ENCODE data around the gene ZDHHC6. TPM values are rescaled to one million over a fixed set of nuclear protein-coding genes. Genes with fewer than 3 reads are reported as not detected.

ZDHHC6 gene, protein sequence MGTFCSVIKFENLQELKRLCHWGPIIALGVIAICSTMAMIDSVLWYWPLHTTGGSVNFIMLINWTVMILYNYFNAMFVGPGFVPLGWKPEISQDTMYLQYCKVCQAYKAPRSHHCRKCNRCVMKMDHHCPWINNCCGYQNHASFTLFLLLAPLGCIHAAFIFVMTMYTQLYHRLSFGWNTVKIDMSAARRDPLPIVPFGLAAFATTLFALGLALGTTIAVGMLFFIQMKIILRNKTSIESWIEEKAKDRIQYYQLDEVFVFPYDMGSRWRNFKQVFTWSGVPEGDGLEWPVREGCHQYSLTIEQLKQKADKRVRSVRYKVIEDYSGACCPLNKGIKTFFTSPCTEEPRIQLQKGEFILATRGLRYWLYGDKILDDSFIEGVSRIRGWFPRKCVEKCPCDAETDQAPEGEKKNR
- total RNA-seq (10 to 100 TPM; 20.0 to 57.1 (median 25.7) TPM), polyA plus RNA-seq (10 to 100 TPM; 22.2 to 31.4 (median 25.2) TPM)
- long read RNA-seq, donor 1, partial matches to known transcripts = 0 of 1 reads
- long read RNA-seq, donor 1, other reads (novel, unspliced or antisense) = 0 of 1 reads
- long read RNA-seq, donor 2, partial matches to known transcripts = 0 of 2 reads
- long read RNA-seq, donor 2, other reads (novel, unspliced or antisense) = 0 of 2 reads
- long read RNA-seq, donor 3, partial matches to known transcripts = 0 of 4 reads
- long read RNA-seq, donor 3, other reads (novel, unspliced or antisense) = 0 of 4 reads
- long read RNA-seq, donor 4 = 0 reads
- long read RNA-seq, donor 5, partial matches to known transcripts = 0 of 5 reads
- long read RNA-seq, donor 5, other reads (novel, unspliced or antisense) = 0 of 5 reads
- long read RNA-seq, donor 6, transcript ZDHHC6-202 (11 exons, 2,170 nt) = major isoform, 8 of 18 reads
- long read RNA-seq, donor 6, partial matches to known transcripts = 6 of 18 reads
- long read RNA-seq, donor 6, other reads (novel, unspliced or antisense) = 0 of 18 reads
- long read RNA-seq, donor 7, partial matches to known transcripts = 0 of 7 reads
- long read RNA-seq, donor 7, other reads (novel, unspliced or antisense) = 0 of 7 reads
- long read RNA-seq, donor 8, partial matches to known transcripts = 0 of 8 reads
- long read RNA-seq, donor 8, other reads (novel, unspliced or antisense) = 0 of 8 reads
- long read RNA-seq, donor 9, partial matches to known transcripts = 0 of 3 reads
- long read RNA-seq, donor 9, other reads (novel, unspliced or antisense) = 0 of 3 reads
- long read RNA-seq, donor 10, partial matches to known transcripts = 0 of 4 reads
- long read RNA-seq, donor 10, other reads (novel, unspliced or antisense) = 0 of 4 reads

DNA sequence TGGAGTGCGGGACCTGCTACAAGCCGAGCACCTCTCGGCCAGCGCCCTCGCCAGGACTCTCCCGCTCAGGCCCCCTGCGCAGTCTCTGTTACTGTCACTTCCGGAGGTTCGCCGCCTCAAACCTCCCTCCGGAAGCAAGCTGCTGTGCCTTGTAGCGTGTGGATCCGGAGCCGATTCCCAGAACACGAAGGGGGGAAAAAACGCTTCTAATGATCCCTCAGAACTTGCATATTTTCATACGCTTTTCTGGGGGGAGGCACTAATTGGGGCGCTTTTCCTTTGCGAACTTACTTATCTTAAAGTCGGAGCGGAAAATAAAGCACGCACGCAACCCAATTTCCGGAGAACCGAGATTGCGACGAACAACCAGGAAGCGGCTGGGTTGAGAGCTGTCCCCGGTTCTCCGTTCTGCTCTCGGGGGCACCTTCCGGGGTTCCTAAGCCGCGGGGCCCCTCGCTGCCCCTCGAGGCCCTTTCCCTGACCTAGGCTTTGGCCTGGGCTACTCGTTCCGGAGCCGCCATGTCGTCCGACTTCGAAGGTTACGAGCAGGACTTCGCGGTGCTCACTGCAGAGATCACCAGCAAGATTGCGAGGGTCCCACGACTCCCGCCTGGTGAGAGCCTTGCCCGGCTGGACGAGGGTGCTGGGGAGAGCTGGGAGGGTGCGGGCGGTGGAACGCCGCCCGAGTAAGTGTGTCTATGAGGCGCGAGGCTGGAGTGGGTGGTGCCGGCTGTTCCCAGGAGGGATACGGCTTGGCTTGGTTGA, at the start of gene ZDHHC6, which contains the start of gene VTI1A:
Gene ZDHHC6 (minus strand): TSS at position 60 of the 765 bp plus-strand sequence. CDS start 1,478 bp downstream, outside the sequence.
Gene VTI1A (plus strand): TSS at position 361 of the 765 bp plus-strand sequence. CDS start 159 bp downstream, at position 520.
- 0 to 1% (median 0%) methylated on average over 35 to 59 of the region's 59 CpGs for WGBS, 5 donors
- intact Hi-C loops (cut with DNase I; ENCODE audit: low total_unique reads) = no loop called here

GRCh38 chr10:112492736-112493135, 46.0 kb upstream of the ZDHHC6 start:
- Histone ChIP-seq H3K27ac (no peak overlapping the region), H3K4me1 (peaks cover 8 to 12% (median 9%) of the 10 kb centered on the region in 4 donors), H3K36me3 (no peaks in the 10 kb centered on the region), H3K27me3 (no peaks in the 10 kb centered on the region), H3K9me3 (no peaks in the 10 kb centered on the region), H3K4me3 (no peak overlapping the region)
- TF ChIP-seq, protein P1, sequence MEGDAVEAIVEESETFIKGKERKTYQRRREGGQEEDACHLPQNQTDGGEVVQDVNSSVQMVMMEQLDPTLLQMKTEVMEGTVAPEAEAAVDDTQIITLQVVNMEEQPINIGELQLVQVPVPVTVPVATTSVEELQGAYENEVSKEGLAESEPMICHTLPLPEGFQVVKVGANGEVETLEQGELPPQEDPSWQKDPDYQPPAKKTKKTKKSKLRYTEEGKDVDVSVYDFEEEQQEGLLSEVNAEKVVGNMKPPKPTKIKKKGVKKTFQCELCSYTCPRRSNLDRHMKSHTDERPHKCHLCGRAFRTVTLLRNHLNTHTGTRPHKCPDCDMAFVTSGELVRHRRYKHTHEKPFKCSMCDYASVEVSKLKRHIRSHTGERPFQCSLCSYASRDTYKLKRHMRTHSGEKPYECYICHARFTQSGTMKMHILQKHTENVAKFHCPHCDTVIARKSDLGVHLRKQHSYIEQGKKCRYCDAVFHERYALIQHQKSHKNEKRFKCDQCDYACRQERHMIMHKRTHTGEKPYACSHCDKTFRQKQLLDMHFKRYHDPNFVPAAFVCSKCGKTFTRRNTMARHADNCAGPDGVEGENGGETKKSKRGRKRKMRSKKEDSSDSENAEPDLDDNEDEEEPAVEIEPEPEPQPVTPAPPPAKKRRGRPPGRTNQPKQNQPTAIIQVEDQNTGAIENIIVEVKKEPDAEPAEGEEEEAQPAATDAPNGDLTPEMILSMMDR (IDR thresholded peaks at IDR 0.05) = no peak
- TF ChIP-seq POLR2A (IDR thresholded peaks at IDR 0.05) (no peak), POLR2AphosphoS5 (IDR thresholded peaks at IDR 0.05) (no peak), EP300 (IDR thresholded peaks at IDR 0.05) (no peak)
- intact Hi-C loops (cut with DNase I; ENCODE audit: low total_unique reads) = no loop called here
- DNase-seq = no peak
- 96 to 98% (median 97%) methylated on average over 6 of the region's 6 CpGs for WGBS, 5 donors

More for the DNA sequence above, at the start of gene ZDHHC6, which contains the start of gene VTI1A:
- Histone ChIP-seq H3K36me3 (peaks cover 0 to 41% (median 35%) of the 10 kb centered on the region in 4 donors), H3K4me3 (peak within 1 kb of the TSS; percentile 82 to 97 (median 92)), H3K27ac (peak within 1 kb of the TSS; percentile 82 to 91 (median 88)), H3K9me3 (no peaks in the 10 kb centered on the region), H3K4me1 (peaks cover 16 to 55% (median 39%) of the 10 kb centered on the region in 4 donors), H3K27me3 (no peaks in the 10 kb centered on the region)
- DNase-seq = peak; percentile 85 to 94
- TF ChIP-seq POLR2A (IDR thresholded peaks at IDR 0.05) = peak in 1 of 4 donors; percentile 21
- TF ChIP-seq, protein P1 (IDR thresholded peaks at IDR 0.05) = peak in 2 of 7 experiments; percentile 15 to 45
- TF ChIP-seq EP300 (IDR thresholded peaks at IDR 0.05) = no peak
- TF ChIP-seq POLR2AphosphoS5 (IDR thresholded peaks at IDR 0.05) = peak in 2 of 3 donors; percentile 70 to 75

GRCh38 chr10:112491144-112491543, 44.4 kb upstream of the ZDHHC6 start:
- TF ChIP-seq POLR2A (IDR thresholded peaks at IDR 0.05) (no peak), POLR2AphosphoS5 (IDR thresholded peaks at IDR 0.05) (no peak), EP300 (IDR thresholded peaks at IDR 0.05) (no peak)
- TF ChIP-seq, protein P1 (IDR thresholded peaks at IDR 0.05) = no peak
- intact Hi-C loops (cut with DNase I; ENCODE audit: low total_unique reads) = no loop called here

More at GRCh38 chr10:112491144-112491543, 44.4 kb upstream of the ZDHHC6 start:
- H3K9me3 ChIP-seq = no peaks in the 10 kb centered on the region
- peaks cover 8 to 10% (median 9%) of the 10 kb centered on the region in 4 donors for H3K4me1 ChIP-seq
- H3K27me3 ChIP-seq = no peaks in the 10 kb centered on the region
- H3K36me3 ChIP-seq = no peaks in the 10 kb centered on the region
- DNase-seq = no peak
- H3K4me3 ChIP-seq = no peak overlapping the region
- no peak overlapping the region for H3K27ac ChIP-seq
